Body of pancreas (tissue), 4 donors: Measurements from ENCODE around the gene PFDN6. TPM values are rescaled to one million over a fixed set of nuclear protein-coding genes. Genes with fewer than 3 reads are reported as not detected.

Experiments
- ATAC-seq: fragments of 150-250 bp; one replicate; pipeline ENCODE4 v1.9.1; 2016
- DNase-seq, 4 donors: peaks; one replicate each; pipeline ENCODE4 v3.0.0-alpha.2; 2019
- H3K27ac ChIP-seq, 4 donors: fragments of 200-600 bp; sonication (generic); 1 replicate in 3 of 4; 2 replicates in 1 of 4; pipeline versions ENCODE4 v1.5.1 to v1.6.1; 2016 to 2019; ENCODE audit warnings: mild to moderate bottlenecking in 1 of 4, mixed read lengths in 1 of 4, moderate library complexity in 1 of 4
- H3K27me3 ChIP-seq, 2 donors: fragments of 200-600 bp; sonication (generic); one replicate each; pipeline ENCODE4 v1.6.0; 2016; ENCODE audit warnings: mild to moderate bottlenecking in 1 of 2
- H3K36me3 ChIP-seq, 2 donors: fragments of 200-600 bp; sonication (generic); replicated peaks in 1 of 2; 2 replicates each; pipeline ENCODE4 v1.5.1; 2016; ENCODE audit warnings: low read depth in 2 of 2; ENCODE audit not compliant: insufficient read depth in 1 of 2
- H3K4me1 ChIP-seq: fragments of 200-600 bp; sonication (generic); one replicate; pipeline ENCODE4 v1.6.0; 2016
- H3K4me3 ChIP-seq, 2 donors: fragments of 200-600 bp; sonication (generic); 1 replicate in 1 of 2; 2 replicates in 1 of 2; pipeline ENCODE4 v1.5.1; 2016 to 2019
- H3K9me3 ChIP-seq, 3 donors: fragments of 200-600 bp; sonication (generic); 1 replicate in 2 of 3; 2 replicates in 1 of 3; pipeline ENCODE4 v1.5.1; 2016
- POLR2A ChIP-seq, 3 donors: fragments of 450-650 bp; IDR thresholded peaks; one replicate each; pipeline ENCODE4 v1.6.1; 2016; ENCODE audit warnings: antibody characterized with exemption in 3 of 3, mild to moderate bottlenecking in 2 of 3
- WGBS, 2 donors: methylation state at CpG; one replicate each; pipeline ENCODE4 v1.1.5; 2017; 5-methylcytosine and 5-hydroxymethylcytosine counted together
- intact Hi-C: fragments of 100-400 bp; cut with DNase I; formaldehyde crosslinking; loops from one replicate; pipeline ENCODE4 v1.15.1; 2023
- total RNA-seq, 2 donors: library from RNA; depleted of rRNA; stranded (reverse); fragments of >200 nt; gene quantifications; one replicate each; pipeline ENCODE4 v1.1.0, GENCODE V29; 2016
- TF ChIP-seq, protein P1 (sequence below), 7 experiments: fragments of 450-650 bp in 4 of 7; fragments of 200-600 bp in 3 of 7; sonication (generic) in 3 of 7; IDR thresholded peaks; one replicate each; pipeline ENCODE4 v1.5.1; 2016 to 2019; ENCODE audit warnings: antibody characterized with exemption in 7 of 7

The PFDN6 gene
- total RNA-seq, 2 donors from 2014 or later: 10.2 to 19.7 TPM

DNA sequence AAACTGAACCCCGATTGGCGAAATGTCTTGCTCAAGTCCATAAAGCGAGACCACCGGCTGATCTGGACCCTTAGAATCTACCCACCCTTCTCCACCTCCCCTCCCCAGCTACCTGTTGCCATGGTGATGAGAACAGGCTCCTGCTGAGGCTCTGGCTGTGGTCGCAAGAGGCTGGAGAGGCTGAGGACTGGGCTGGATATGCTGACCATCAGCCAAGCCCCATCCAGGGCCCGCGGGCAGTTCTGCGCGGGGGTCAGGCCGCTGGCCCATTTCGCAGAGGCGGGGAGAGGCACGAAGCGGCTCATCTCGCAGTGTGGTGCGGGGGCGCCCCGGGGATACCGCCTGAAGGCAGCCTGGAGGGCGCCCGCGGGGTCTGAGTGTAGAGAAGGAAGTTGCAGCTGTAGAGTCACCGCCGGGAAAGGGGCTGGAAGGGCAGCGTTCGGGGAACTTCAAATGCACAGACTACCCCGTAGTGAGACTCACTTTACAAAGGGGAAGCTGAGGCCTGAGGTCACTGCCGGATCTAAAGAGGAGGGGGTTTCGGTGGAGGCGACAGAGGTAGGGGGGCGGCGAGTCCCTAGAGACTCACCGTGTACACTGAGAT lies 23.8 kb downstream of the PFDN6 start:
- ATAC-seq (no peak), DNase-seq (peak in 3 of 4 donors; percentile 36 to 65 (median 49))
- Histone ChIP-seq H3K27ac (peak overlapping the region; percentile 86 to 97 (median 96)), H3K36me3 (peaks cover 0 to 4% of the 10 kb centered on the region in 2 donors), H3K4me1 (peaks cover 36% of the 10 kb centered on the region), H3K9me3 (no peaks in the 10 kb centered on the region), H3K4me3 (peak overlapping the region; percentile 83 to 91), H3K27me3 (no peaks in the 10 kb centered on the region)
- intact Hi-C loops: no loop called here
- 0 to 1% methylated on average over 18 to 33 of the region's 33 CpGs for WGBS, 2 donors
- TF ChIP-seq, protein P1, sequence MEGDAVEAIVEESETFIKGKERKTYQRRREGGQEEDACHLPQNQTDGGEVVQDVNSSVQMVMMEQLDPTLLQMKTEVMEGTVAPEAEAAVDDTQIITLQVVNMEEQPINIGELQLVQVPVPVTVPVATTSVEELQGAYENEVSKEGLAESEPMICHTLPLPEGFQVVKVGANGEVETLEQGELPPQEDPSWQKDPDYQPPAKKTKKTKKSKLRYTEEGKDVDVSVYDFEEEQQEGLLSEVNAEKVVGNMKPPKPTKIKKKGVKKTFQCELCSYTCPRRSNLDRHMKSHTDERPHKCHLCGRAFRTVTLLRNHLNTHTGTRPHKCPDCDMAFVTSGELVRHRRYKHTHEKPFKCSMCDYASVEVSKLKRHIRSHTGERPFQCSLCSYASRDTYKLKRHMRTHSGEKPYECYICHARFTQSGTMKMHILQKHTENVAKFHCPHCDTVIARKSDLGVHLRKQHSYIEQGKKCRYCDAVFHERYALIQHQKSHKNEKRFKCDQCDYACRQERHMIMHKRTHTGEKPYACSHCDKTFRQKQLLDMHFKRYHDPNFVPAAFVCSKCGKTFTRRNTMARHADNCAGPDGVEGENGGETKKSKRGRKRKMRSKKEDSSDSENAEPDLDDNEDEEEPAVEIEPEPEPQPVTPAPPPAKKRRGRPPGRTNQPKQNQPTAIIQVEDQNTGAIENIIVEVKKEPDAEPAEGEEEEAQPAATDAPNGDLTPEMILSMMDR (IDR thresholded peaks at IDR 0.05): no peak
- no peak for TF ChIP-seq POLR2A (IDR thresholded peaks at IDR 0.05)

DNA sequence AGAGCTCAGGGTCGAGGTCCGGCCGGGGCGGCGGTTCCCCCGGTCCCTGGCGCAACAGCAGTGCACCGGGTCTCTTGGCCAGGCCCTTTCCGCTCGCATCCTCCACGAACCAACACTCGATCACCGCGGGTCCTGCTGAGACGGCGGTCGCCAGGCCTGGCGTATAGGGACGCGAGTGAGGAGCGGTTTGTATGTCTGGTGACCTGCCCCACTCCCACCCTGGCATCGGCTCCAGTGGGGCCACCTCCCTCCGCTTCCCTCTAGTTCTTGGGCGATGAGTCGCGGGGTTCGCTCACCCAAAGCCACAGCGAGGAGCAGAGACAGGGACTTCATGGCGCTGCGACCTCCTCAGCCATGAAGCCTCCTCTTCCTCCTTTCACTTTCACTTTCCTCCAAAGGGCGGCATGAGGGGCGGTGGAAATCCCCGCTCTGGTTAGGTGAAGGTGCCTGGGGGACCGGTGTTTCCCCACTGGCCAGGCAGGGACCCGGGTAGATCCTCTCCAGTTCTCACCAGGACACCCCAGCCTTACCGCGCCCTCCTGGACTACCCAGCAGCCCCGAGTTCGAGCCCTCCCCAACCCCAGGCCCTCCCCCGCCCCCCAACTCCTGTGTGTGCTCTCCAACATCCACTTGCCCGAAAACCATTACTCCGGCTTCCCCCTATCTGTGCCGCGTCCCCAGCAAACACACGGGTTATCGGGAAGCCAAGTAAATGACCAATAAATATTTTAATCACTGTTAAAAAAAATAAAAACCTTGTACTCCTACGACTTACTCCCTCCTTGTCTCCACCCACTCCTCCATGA lies 24.5 kb downstream of the PFDN6 start, which contains the start of gene TAPBP:
Gene TAPBP, minus strand, starts transcription at position 370 of the 806 bp plus-strand sequence. Its CDS starts 37 bp downstream, at position 333.
- Histone ChIP-seq H3K27ac (peak within 1 kb of the TSS; percentile 86 to 97 (median 96)), H3K4me1 (peaks cover 43% of the 10 kb centered on the region), H3K27me3 (no peaks in the 10 kb centered on the region), H3K36me3 (peaks cover 3 to 4% of the 10 kb centered on the region in 2 donors), H3K9me3 (no peaks in the 10 kb centered on the region), H3K4me3 (peak within 1 kb of the TSS; percentile 83 to 91)
- ATAC-seq (peak; percentile 5), DNase-seq (peak; percentile 56 to 69 (median 60))
- 0% methylated on average over 17 to 46 of the region's 47 CpGs for WGBS, 2 donors
- intact Hi-C loops: no loop called here
- peak; percentile 35 to 84 (median 80) for TF ChIP-seq POLR2A (IDR thresholded peaks at IDR 0.05)
- TF ChIP-seq, protein P1 (IDR thresholded peaks at IDR 0.05): no peak

DNA sequence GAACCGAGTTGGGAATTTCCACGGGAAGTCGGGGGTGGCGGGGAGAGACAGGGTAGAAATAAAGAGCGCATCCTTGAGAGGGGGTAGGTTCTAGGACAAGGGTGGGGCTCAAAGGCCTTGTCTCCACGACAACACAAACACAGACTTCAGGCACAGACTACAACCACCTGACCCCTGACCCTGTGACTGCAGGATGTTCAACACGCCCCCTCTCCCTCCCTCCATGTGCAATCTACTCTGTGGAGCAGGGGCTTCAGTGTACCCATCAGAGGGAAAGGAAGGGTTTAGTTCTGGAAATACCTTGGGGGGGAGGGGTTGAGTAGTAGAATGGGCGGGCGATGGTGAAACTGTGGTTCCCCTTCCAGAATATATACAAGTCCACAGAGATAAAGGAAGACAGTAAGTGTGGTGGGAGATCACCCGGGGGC lies 25.1 kb downstream of the PFDN6 start:
- Histone ChIP-seq H3K27me3 (no peaks in the 10 kb centered on the region), H3K4me3 (peak overlapping the region in 1 of 2 donors; percentile 91), H3K27ac (peak overlapping the region; percentile 86 to 97 (median 96)), H3K4me1 (peaks cover 49% of the 10 kb centered on the region), H3K9me3 (no peaks in the 10 kb centered on the region), H3K36me3 (peaks cover 4 to 7% of the 10 kb centered on the region in 2 donors)
- peak; percentile 54 to 76 (median 56) for DNase-seq
- ATAC-seq: peak; percentile 3
- 6 to 8% methylated on average over 10 of the region's 10 CpGs for WGBS, 2 donors
- TF ChIP-seq POLR2A (IDR thresholded peaks at IDR 0.05): no peak
- TF ChIP-seq, protein P1 (IDR thresholded peaks at IDR 0.05): no peak
- intact Hi-C loops: no loop called here

DNA sequence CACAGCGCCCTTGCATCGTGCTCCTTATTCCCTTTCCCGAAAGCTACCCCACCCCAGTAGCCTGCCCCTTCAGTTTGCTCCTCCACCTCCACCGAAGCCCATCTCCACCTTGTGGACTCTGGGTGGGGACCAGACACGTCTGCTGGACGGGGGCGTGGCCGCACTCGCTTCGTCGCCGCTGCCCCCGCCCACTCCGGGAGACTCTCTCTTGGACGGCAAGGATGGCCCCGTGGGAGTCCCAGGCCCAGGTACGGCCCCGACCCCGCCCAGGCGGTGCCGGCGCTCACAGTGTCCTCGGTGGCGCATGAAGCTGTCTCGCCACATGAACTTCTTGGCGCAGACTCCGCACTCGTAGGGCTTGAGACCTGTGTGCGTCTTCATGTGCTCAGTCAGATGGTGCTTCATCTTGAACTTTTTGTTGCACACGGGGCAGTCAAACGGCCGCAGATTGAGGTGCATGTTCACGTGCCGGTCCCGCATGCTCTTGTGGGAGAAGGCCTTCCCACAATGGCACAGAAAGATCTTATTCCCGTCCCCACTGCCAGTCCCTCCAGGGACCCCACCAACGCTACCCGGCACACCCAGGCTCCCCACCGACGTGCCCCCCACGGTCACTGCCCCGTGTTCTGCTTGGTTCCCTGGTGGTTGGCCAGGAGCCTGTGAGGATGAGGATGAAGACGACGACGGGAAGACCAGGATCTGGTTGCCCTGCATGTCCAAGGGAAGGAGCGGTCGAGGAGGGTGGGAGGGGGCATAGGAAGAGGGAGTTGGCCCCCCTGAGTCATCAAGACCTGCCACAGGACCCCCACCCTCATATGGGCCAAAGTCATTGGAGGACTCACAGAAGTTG lies 25.8 kb downstream of the PFDN6 start:
- TF ChIP-seq, protein P1 (IDR thresholded peaks at IDR 0.05): no peak
- TF ChIP-seq POLR2A (IDR thresholded peaks at IDR 0.05): no peak
- 39 to 75% methylated on average over 13 to 47 of the region's 47 CpGs for WGBS, 2 donors
- peaks cover 4 to 6% of the 10 kb centered on the region in 2 donors for H3K36me3 ChIP-seq
- ATAC-seq (no peak), DNase-seq (peak in 3 of 4 donors; percentile 36 to 46 (median 43))
- intact Hi-C loops: no loop called here
- peaks cover 55% of the 10 kb centered on the region for H3K4me1 ChIP-seq
- no peak overlapping the region for H3K4me3 ChIP-seq
- H3K9me3 ChIP-seq: no peaks in the 10 kb centered on the region
- no peaks in the 10 kb centered on the region for H3K27me3 ChIP-seq
- H3K27ac ChIP-seq: peak overlapping the region; percentile 86 to 97 (median 96)
